ENCODE data around the gene MYO5B.

GRCh38 chr18:50057009-50057408 lies 137.9 kb downstream of the MYO5B start:
- TF ChIP-seq CTCF (IDR thresholded peaks at IDR 0.05; ENCODE audit: low read depth, low read length, poor library complexity, severe bottlenecking) (no peak), EZH2phosphoT487 (IDR thresholded peaks at IDR 0.05; ENCODE audit: borderline replicate concordance, low read length) (no peak)

Measured in DOHH2 (cell line).